A549 (cell line): ENCODE results near the gene FBN3. TPM values are rescaled to one million over a fixed set of nuclear protein-coding genes. Genes with fewer than 3 reads are reported as not detected.
A peak's percentile ranks its signal among the peaks of the same experiment; 100 is the strongest.

Source experiments
- ATAC-seq, 2 experiments: fragments of 200-7000 bp in 1 of 2; fragments of >200 bp in 1 of 2; cut with Nextera tagmentation in 1 of 2; cut with Tn5 transposase in 1 of 2; 3 replicates each; pipeline versions ENCODE4 v1.8.0 to v1.9.1; 2018 to 2020; ENCODE audit warnings: mild to moderate bottlenecking in 1 of 2, moderate library complexity in 1 of 2
- CTCF ChIA-PET: fragments of 300-600 bp; sonication (Branson Sonifier 250); formaldehyde crosslinking; extraction: SDS; loops from one replicate; lab custom pipeline; 2021; ENCODE audit warnings: antibody characterized with exemption, inconsistent platforms; lab: Yijun Ruan, JAX
- POLR2A ChIA-PET: fragments of 350-600 bp; formaldehyde crosslinking; extraction: SDS; loops from one replicate; lab custom pipeline; 2021; ENCODE audit warnings: antibody characterized with exemption, inconsistent platforms; lab: Yijun Ruan, JAX
- DNase-seq, 2 experiments: peaks; one replicate each; pipeline versions ENCODE4 v3.0.0 to v3.0.0-alpha.2; 2011 to 2016; ENCODE audit warnings: low read depth in 1 of 2, low spot score in 1 of 2
- FAIRE-seq: peaks from 2 replicates; lab custom pipeline; 2011; peaks lifted over from hg19 to GRCh38; lab: Jason Lieb, UNC
- H3K27ac ChIP-seq, 2 experiments: fragments of >200 bp; sonication (Bioruptor Twin); formaldehyde crosslinking; 3 replicates each; pipeline ENCODE4 v1.5.1; 2016 to 2017
- H3K4me1 ChIP-seq: fragments of >200 bp; sonication (Bioruptor Twin); formaldehyde crosslinking; 3 replicates; pipeline ENCODE4 v1.6.1; 2016
- H3K4me2 ChIP-seq: fragments of >200 bp; sonication (Bioruptor Twin); formaldehyde crosslinking; 3 replicates; pipeline ENCODE4 v1.6.1; 2016
- H3K4me3 ChIP-seq: fragments of >200 bp; sonication (Bioruptor Twin); formaldehyde crosslinking; 3 replicates; pipeline ENCODE4 v1.5.1; 2016
- H3K9me3 ChIP-seq: fragments of >200 bp; sonication (Bioruptor Twin); formaldehyde crosslinking; 3 replicates; pipeline ENCODE4 v1.6.1; 2016
- ATOH8 ChIP-seq: fragments of 250-450 bp; sonication (Bioruptor Pico); IDR thresholded peaks from 2 replicates; pipeline ENCODE4 v1.5.0; 2020; ENCODE audit warnings: low read depth, mild to moderate bottlenecking, moderate library complexity
- CBX2 ChIP-seq: fragments of 200-600 bp; sonication (generic); IDR thresholded peaks from 2 replicates; pipeline ENCODE4 v1.6.1; 2016; ENCODE audit warnings: low read depth, mild to moderate bottlenecking, borderline replicate concordance
- CBX8 ChIP-seq: fragments of 200-600 bp; sonication (generic); IDR thresholded peaks from 2 replicates; pipeline ENCODE4 v1.6.1; 2016
- CEBPB ChIP-seq, 2 experiments: fragments of >200 bp in 1 of 2; sonication (Bioruptor Twin) in 1 of 2; formaldehyde crosslinking in 1 of 2; IDR thresholded peaks; 2 replicates each; pipeline ENCODE4 v1.6.1; 2012 to 2016
- CHD2 ChIP-seq: fragments of 150-350 bp; IDR thresholded peaks from 2 replicates; pipeline ENCODE4 v1.6.1; 2014; ENCODE audit warnings: low read length; ENCODE audit not compliant: partially characterized antibody
- EHMT2 ChIP-seq: fragments of 200-600 bp; sonication (generic); IDR thresholded peaks from 2 replicates; pipeline ENCODE4 v1.6.1; 2016; ENCODE audit warnings: antibody characterized with exemption, low read depth, mild to moderate bottlenecking, moderate library complexity
- ESRRA ChIP-seq: fragments of 150-350 bp; IDR thresholded peaks from 2 replicates; pipeline ENCODE4 v1.6.1; 2014; ENCODE audit warnings: mild to moderate bottlenecking, low read length, borderline replicate concordance
- FOSL2 ChIP-seq, 2 experiments: fragments of 450-650 bp in 1 of 2; fragments of >200 bp in 1 of 2; sonication (Bioruptor Twin) in 1 of 2; formaldehyde crosslinking; IDR thresholded peaks; 2 replicates each; pipeline versions ENCODE4 v1.5.0 to v1.6.1; 2016 to 2020; ENCODE audit warnings: mild to moderate bottlenecking in 1 of 2, moderate library complexity in 1 of 2
- FOXS1 ChIP-seq: fragments of 250-450 bp; sonication (Bioruptor Pico); IDR thresholded peaks from 2 replicates; pipeline ENCODE4 v1.5.0; 2020; ENCODE audit warnings: mild to moderate bottlenecking, moderate library complexity
- GATA3 ChIP-seq: IDR thresholded peaks from 2 replicates; pipeline ENCODE4 v1.6.1; 2012; ENCODE audit warnings: borderline replicate concordance
- HDAC2 ChIP-seq: fragments of 200-600 bp; sonication (generic); IDR thresholded peaks from 2 replicates; pipeline ENCODE4 v1.6.1; 2016
- HMGXB4 ChIP-seq: fragments of 250-450 bp; sonication (Bioruptor Pico); IDR thresholded peaks from 2 replicates; pipeline ENCODE4 v1.5.0; 2021; ENCODE audit warnings: mild to moderate bottlenecking, moderate library complexity, borderline replicate concordance
- HOXB13 ChIP-seq: fragments of 250-450 bp; sonication (Bioruptor Pico); IDR thresholded peaks from 2 replicates; pipeline ENCODE4 v1.5.0; 2020; ENCODE audit warnings: low read depth, mild to moderate bottlenecking, moderate library complexity
- HOXB5 ChIP-seq: fragments of 250-450 bp; sonication (Bioruptor Pico); IDR thresholded peaks from 2 replicates; pipeline ENCODE4 v1.5.0; 2020; ENCODE audit warnings: mild to moderate bottlenecking, moderate library complexity
- JUNB ChIP-seq: fragments of >200 bp; sonication (Bioruptor Twin); formaldehyde crosslinking; IDR thresholded peaks from 2 replicates; pipeline ENCODE4 v1.6.1; 2016
- KDM1A ChIP-seq: fragments of 200-600 bp; sonication (generic); IDR thresholded peaks from 2 replicates; pipeline ENCODE4 v1.6.1; 2016; ENCODE audit warnings: low read depth, mild to moderate bottlenecking
- KDM5A ChIP-seq: fragments of 200-600 bp; sonication (generic); IDR thresholded peaks from 2 replicates; pipeline ENCODE4 v1.6.1; 2016; ENCODE audit warnings: antibody characterized with exemption, mild to moderate bottlenecking
- NFE2L2 ChIP-seq: fragments of 150-350 bp; conservative IDR thresholded peaks from 2 replicates; pipeline ENCODE4 v1.6.1; 2014; ENCODE audit warnings: low read length
- PBX3 ChIP-seq: IDR thresholded peaks from 2 replicates; pipeline ENCODE4 v1.6.1; 2012
- RAD21 ChIP-seq, 2 experiments: fragments of >200 bp in 1 of 2; sonication (Bioruptor Twin) in 1 of 2; formaldehyde crosslinking in 1 of 2; IDR thresholded peaks in 1 of 2; conservative IDR thresholded peaks in 1 of 2; 2 replicates in 1 of 2; 3 replicates in 1 of 2; pipeline ENCODE4 v1.6.1; 2012 to 2018; ENCODE audit warnings: inconsistent platforms in 1 of 2
- REST ChIP-seq: fragments of 200-600 bp; sonication (generic); IDR thresholded peaks from 2 replicates; pipeline ENCODE4 v1.6.1; 2016; ENCODE audit warnings: antibody characterized with exemption, mild to moderate bottlenecking, moderate library complexity
- RFX5 ChIP-seq: fragments of 450-650 bp; IDR thresholded peaks from 2 replicates; pipeline ENCODE4 v1.7.1; 2014; ENCODE audit warnings: antibody characterized with exemption, mild to moderate bottlenecking, moderate library complexity
- SMC3 ChIP-seq: fragments of >200 bp; sonication (Bioruptor Twin); formaldehyde crosslinking; IDR thresholded peaks from 3 replicates; pipeline ENCODE4 v1.6.1; 2018; ENCODE audit warnings: inconsistent platforms
- SREBF2 ChIP-seq: fragments of 450-650 bp; IDR thresholded peaks from 2 replicates; pipeline ENCODE4 v1.6.1; 2014; ENCODE audit warnings: mild to moderate bottlenecking, moderate library complexity
- TP53 ChIP-seq: fragments of 250-450 bp; sonication (Bioruptor Pico); IDR thresholded peaks from 2 replicates; pipeline ENCODE4 v1.5.0; 2021; ENCODE audit warnings: mild to moderate bottlenecking, moderate library complexity
- ZNF302 ChIP-seq: fragments of 250-450 bp; sonication (Bioruptor Pico); IDR thresholded peaks from 2 replicates; pipeline ENCODE4 v1.9.0; 2021; ENCODE audit warnings: inconsistent platforms, mild to moderate bottlenecking, moderate library complexity
- ZSCAN20 ChIP-seq: fragments of 250-450 bp; sonication (Bioruptor Pico); IDR thresholded peaks from 2 replicates; pipeline ENCODE4 v1.8.0; 2022; ENCODE audit warnings: mild to moderate bottlenecking, moderate library complexity
- WGBS: methylation state at CpG from one replicate; pipeline ENCODE4 v1.1.6; 2017; ENCODE audit errors: missing lambda C conversion rate; 5-methylcytosine and 5-hydroxymethylcytosine counted together
- polyA plus RNA-seq, 4 experiments: library from polyadenylated mRNA; depleted of rRNA in 3 of 4; stranded (reverse); fragments of >200 nt; fragmentation: RNase III in 1 of 4; extraction: RNeasy Plus Mini Kit Qiagen cat#74134 plus additional on column Dnase treatment in 1 of 4; gene quantifications; 2 replicates in 3 of 4; 3 replicates in 1 of 4; pipeline ENCODE4 v1.2.3, GENCODE V29; 2011 to 2017

Gene FBN3
- polyA plus RNA-seq, 2 of the 4 experiments (the other 2 are of a cell fraction): not detected

- peak in 1 of 2 experiments; percentile 25; a peak in 1 of 6 replicates for ATAC-seq
- CTCF ChIA-PET: interaction anchor here (0.7 to 1.3 kb wide), 5 partner anchors 24 to 638 kb away, joined by 3 to 4 read pairs (median 3); no protein-coding TSS in a partner anchor
- TF ChIP-seq HMGXB4 (CRISPR knock-in tag): no peak
- no peak for TF ChIP-seq ESRRA
- TF ChIP-seq FOSL2 (IDR thresholded peaks at IDR 0.05): no peak
- no peak for TF ChIP-seq FOSL2 (CRISPR knock-in tag; IDR thresholded peaks at IDR 0.05)
- no peak for TF ChIP-seq HOXB5 (CRISPR knock-in tag)
- no peak for TF ChIP-seq ZNF302 (CRISPR knock-in tag)
- TF ChIP-seq, all 56 proteins: peak for 0
Observed at GRCh38 chr19:8045872-8046568, 103.4 kb downstream of the FBN3 start.

GRCh38 chr19:8044018-8044417, 105.4 kb downstream of the FBN3 start:
- ATAC-seq (no peak), FAIRE-seq (no peak), DNase-seq (no peak)
- no peaks in the 10 kb centered on the region for H3K9me3 ChIP-seq
- no peak overlapping the region for H3K4me2 ChIP-seq
- no peak overlapping the region for H3K4me3 ChIP-seq
- POLR2A ChIA-PET: no interaction called here
- H3K4me1 ChIP-seq: no peaks in the 10 kb centered on the region
- 83% methylated on average over 10 of the region's 10 CpGs for WGBS
- TF ChIP-seq SMC3 (no peak), TP53 (CRISPR knock-in tag) (no peak), GATA3 (no peak), HOXB5 (CRISPR knock-in tag) (no peak), RAD21 (conservative IDR thresholded peaks at IDR 0.05 in 1 of 2, IDR thresholded peaks at IDR 0.05 in 1 of 2) (no peak), HOXB13 (CRISPR knock-in tag) (no peak), CEBPB (IDR thresholded peaks at IDR 0.05) (no peak), KDM1A (no peak), CBX8 (no peak), KDM5A (no peak)
- TF ChIP-seq, all 56 proteins: peak for 0
- CTCF ChIA-PET: interaction anchor here (0.6 kb wide), 1 partner anchor 177 kb away, joined by 3 read pairs; no protein-coding TSS in a partner anchor
- no peak overlapping the region for H3K27ac ChIP-seq

More at GRCh38 chr19:8045872-8046568, 103.4 kb downstream of the FBN3 start:
- FAIRE-seq (no peak), DNase-seq (no peak)
- Histone ChIP-seq H3K9me3 (no peaks in the 10 kb centered on the region), H3K27ac (no peak overlapping the region), H3K4me1 (no peaks in the 10 kb centered on the region), H3K4me2 (no peak overlapping the region), H3K4me3 (no peak overlapping the region)
- WGBS: 63% methylated on average over 7 of the region's 10 CpGs
- POLR2A ChIA-PET: no interaction called here

- 83% methylated on average over 9 of the region's 9 CpGs for WGBS
- CTCF ChIA-PET: no interaction called here
- no peak for ATAC-seq
- H3K4me3 ChIP-seq: no peak overlapping the region
- no peak for DNase-seq
- H3K4me2 ChIP-seq: no peak overlapping the region
- POLR2A ChIA-PET: interaction anchor here (0.6 kb wide), 1 partner anchor 9 kb away, joined by 5 read pairs; no protein-coding TSS in a partner anchor
- H3K4me1 ChIP-seq: no peaks in the 10 kb centered on the region
- no peak overlapping the region for H3K27ac ChIP-seq
- H3K9me3 ChIP-seq: no peaks in the 10 kb centered on the region
- FAIRE-seq: no peak
- no peak for TF ChIP-seq FOXS1 (CRISPR knock-in tag)
- no peak for TF ChIP-seq JUNB
- no peak for TF ChIP-seq HDAC2
- TF ChIP-seq ZSCAN20 (CRISPR knock-in tag): no peak
- no peak for TF ChIP-seq EHMT2
- no peak for TF ChIP-seq CHD2
- TF ChIP-seq NFE2L2: no peak
- no peak for TF ChIP-seq RFX5
- TF ChIP-seq SREBF2: no peak
- no peak for TF ChIP-seq PBX3
- no peak for TF ChIP-seq REST
- no peak for TF ChIP-seq ATOH8 (CRISPR knock-in tag)
- no peak for TF ChIP-seq CBX2
Observed at GRCh38 chr19:8042900-8043299, 106.5 kb downstream of the FBN3 start.
